Right lobe of liver (tissue), 4 donors: ENCODE results near the gene TLE3.

ENCODE experiments used
- CTCF ChIP-seq, 4 donors: fragments of 200-600 bp in 3 of 4; fragments of 450-650 bp in 1 of 4; IDR thresholded peaks; one replicate each; pipeline versions ENCODE4 v1.5.1 to v1.8.0; 2016 to 2022; ENCODE audit warnings: antibody characterized with exemption in 4 of 4, mild to moderate bottlenecking in 2 of 4
- POLR2A ChIP-seq: fragments of 450-650 bp; IDR thresholded peaks from one replicate; pipeline ENCODE4 v1.6.1; 2017; ENCODE audit warnings: antibody characterized with exemption, mild to moderate bottlenecking
- donor health status: DM: no; HTN: no; CAD: no.
- donor health status: DM: no; HTN: no; CAD: no.
- donor health status: DM: no; HTN: yes; CAD: no.

DNA sequence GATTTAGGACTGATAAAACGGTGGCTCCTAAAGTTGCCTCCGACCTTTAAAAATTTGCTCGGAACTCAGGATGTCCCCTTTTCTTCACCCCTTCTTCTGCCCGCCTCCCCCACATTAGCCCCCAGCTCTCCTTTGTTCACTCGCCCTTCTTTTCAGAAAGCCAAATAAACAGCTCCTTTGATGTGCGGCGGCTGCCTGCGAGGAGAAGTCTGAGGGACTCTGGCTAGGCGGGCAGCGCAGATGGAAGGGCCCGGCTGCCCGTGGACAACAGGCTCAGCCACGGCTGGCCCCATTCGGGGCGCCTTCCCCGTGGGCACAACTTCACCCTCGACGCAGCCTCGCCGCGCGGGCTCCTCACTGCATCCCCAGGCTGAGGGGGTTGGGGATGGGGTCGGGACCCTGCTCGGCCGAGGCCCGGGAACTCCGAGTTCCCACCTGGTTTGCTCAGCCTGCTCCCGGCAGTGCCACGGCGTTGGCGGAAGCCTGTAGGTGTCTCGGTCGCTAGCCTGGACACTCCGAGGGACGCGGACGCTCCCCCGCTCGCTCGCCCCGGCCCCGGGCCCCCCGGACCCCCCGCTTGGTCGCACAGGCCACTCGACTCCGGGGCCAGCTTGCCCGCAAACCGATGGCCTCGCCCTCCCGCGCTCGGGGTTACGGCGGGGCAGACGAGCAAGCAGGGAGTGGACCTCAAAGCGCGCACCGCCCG is 897 bp upstream of the TLE3 start:
- no peak for TF ChIP-seq CTCF (IDR thresholded peaks at IDR 0.05)
- no peak for TF ChIP-seq POLR2A
